ENCODE results near the gene TAF15.

Gene TAF15

GRCh38 chr17:35865412-35866340 is 56.4 kb downstream of the TAF15 start:
- DNase-seq (ENCODE audit: low read depth), result no peak
- no peak overlapping the region for H3K4me3 ChIP-seq (ENCODE audit: low read depth, low read length)

- DNase-seq (ENCODE audit: low read depth), result no peak
- H3K4me3 ChIP-seq (ENCODE audit: low read depth, low read length), result no peak overlapping the region
Measured at GRCh38 chr17:35866341-35866950, 57.2 kb downstream of the TAF15 start.

- no peak for DNase-seq (ENCODE audit: low read depth)
- H3K4me3 ChIP-seq (ENCODE audit: low read depth, low read length), result no peak overlapping the region
Measured at GRCh38 chr17:35867574-35867973, 58.3 kb downstream of the TAF15 start.

- DNase-seq (ENCODE audit: low read depth), result no peak
- H3K4me3 ChIP-seq (ENCODE audit: low read depth, low read length), result no peak within 1 kb of the TSS
Measured at GRCh38 chr17:35868737-35869136, 59.5 kb downstream of the TAF15 start, which contains the start of gene HEATR9. Gene HEATR9 (minus strand): TSS chr17:35868891. CDS start chr17:35868742, 149 bp downstream.

- no peak overlapping the region for H3K4me3 ChIP-seq (ENCODE audit: low read depth, low read length)
- no peak for DNase-seq (ENCODE audit: low read depth)
Measured at GRCh38 chr17:35870906-35871819, 61.9 kb downstream of the TAF15 start.

GRCh38 chr17:35872196-35872980 is 63.1 kb downstream of the TAF15 start:
- no peak overlapping the region for H3K4me3 ChIP-seq (ENCODE audit: low read depth, low read length)
- DNase-seq (ENCODE audit: low read depth), result no peak

- DNase-seq (ENCODE audit: low read depth), result no peak
- H3K4me3 ChIP-seq (ENCODE audit: low read depth, low read length), result no peak overlapping the region
Measured at GRCh38 chr17:35875072-35875799, 66.0 kb downstream of the TAF15 start.

GRCh38 chr17:35875800-35876139 is 66.5 kb downstream of the TAF15 start:
- no peak for DNase-seq (ENCODE audit: low read depth)
- no peak overlapping the region for H3K4me3 ChIP-seq (ENCODE audit: low read depth, low read length)

GRCh38 chr17:35876534-35876933 is 67.2 kb downstream of the TAF15 start:
- DNase-seq (ENCODE audit: low read depth), result no peak
- no peak overlapping the region for H3K4me3 ChIP-seq (ENCODE audit: low read depth, low read length)

GRCh38 chr17:35877345-35878029 is 68.2 kb downstream of the TAF15 start:
- H3K4me3 ChIP-seq (ENCODE audit: low read depth, low read length), result no peak overlapping the region
- no peak for DNase-seq (ENCODE audit: low read depth)

- H3K4me3 ChIP-seq (ENCODE audit: low read depth, low read length), result no peak overlapping the region
- no peak for DNase-seq (ENCODE audit: low read depth)
Measured at GRCh38 chr17:35878361-35878760, 69.1 kb downstream of the TAF15 start.

GRCh38 chr17:35879773-35880654 is 70.7 kb downstream of the TAF15 start, which contains the start of gene CCL5:
Gene CCL5 (minus strand): TSS chr17:35880360.
- no peak for DNase-seq (ENCODE audit: low read depth)
- H3K4me3 ChIP-seq (ENCODE audit: low read depth, low read length), result no peak within 1 kb of the TSS

- DNase-seq (ENCODE audit: low read depth), result no peak
Measured at GRCh38 chr17:35889241-35889640, 80.0 kb downstream of the TAF15 start.

GRCh38 chr17:35889818-35890773 is 80.8 kb downstream of the TAF15 start:
- H3K4me3 ChIP-seq (ENCODE audit: low read depth, low read length), result no peak overlapping the region
- DNase-seq (ENCODE audit: low read depth), result no peak

More at GRCh38 chr17:35889241-35889640, 80.0 kb downstream of the TAF15 start:
- no peak overlapping the region for H3K4me3 ChIP-seq (ENCODE audit: low read depth, low read length)

GRCh38 chr17:35890774-35891155 is 81.5 kb downstream of the TAF15 start:
- no peak for DNase-seq (ENCODE audit: low read depth)
- H3K4me3 ChIP-seq (ENCODE audit: low read depth, low read length), result no peak overlapping the region

- no peak overlapping the region for H3K4me3 ChIP-seq (ENCODE audit: low read depth, low read length)
- no peak for DNase-seq (ENCODE audit: low read depth)
Measured at GRCh38 chr17:35891269-35891668, 82.0 kb downstream of the TAF15 start.
